Non-pigmented ciliary epithelial cell (primary cell): ENCODE results near the gene CREB3L1.

Experiments used
- DNase-seq: peaks from one replicate; pipeline ENCODE4 v3.0.0-alpha.2; 2010; ENCODE audit warnings: low read depth

Gene CREB3L1

DNA sequence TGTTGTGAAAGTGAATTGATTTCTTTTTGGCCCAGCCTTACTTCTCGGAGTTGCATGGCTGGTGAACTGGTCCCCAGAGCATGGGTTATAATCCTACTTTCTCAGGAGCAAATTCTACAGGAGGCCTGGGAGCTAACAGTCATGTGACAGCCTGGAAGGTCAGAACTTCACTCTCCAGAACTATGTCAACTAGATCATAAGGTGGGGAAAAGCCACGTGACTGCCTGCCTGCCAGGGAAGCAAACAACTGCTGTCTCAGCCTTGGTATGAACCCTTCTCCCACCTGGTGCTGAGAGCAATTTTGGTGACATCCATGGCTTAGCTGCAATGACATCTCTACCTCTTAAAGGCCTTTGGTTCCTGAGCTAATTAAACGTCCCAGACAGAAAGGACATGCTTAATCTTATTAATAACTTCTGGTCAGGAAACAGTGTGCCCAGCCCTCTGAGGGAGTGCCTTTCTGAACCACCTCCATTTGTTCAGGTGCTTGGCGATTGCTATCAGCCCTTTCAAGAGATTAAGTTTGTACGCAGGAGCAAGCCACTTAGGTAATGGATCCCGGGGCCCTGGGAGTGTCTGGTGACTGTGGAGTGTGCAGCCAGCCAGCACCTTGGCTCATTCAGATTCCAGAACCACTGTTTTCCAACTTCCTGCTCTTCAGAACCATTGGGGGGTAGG lies 1.4 kb upstream of the CREB3L1 start:
- no peak for DNase-seq

DNA sequence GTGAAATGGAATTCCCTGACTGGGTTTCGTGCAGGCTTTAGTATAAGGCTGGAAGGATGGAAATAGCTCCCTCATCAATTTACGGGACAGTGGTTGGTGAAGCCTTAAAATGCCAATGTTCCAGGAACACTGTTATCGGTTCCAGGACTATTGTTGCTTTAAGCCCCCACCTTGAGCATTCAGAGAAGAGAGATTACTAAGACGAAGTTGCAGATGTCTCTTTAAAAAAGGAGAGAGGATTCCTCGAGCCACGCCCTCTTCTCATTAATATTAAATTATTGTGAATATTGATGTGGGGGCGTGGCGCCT lies 195 bp upstream of the CREB3L1 start:
- no peak for DNase-seq

DNA sequence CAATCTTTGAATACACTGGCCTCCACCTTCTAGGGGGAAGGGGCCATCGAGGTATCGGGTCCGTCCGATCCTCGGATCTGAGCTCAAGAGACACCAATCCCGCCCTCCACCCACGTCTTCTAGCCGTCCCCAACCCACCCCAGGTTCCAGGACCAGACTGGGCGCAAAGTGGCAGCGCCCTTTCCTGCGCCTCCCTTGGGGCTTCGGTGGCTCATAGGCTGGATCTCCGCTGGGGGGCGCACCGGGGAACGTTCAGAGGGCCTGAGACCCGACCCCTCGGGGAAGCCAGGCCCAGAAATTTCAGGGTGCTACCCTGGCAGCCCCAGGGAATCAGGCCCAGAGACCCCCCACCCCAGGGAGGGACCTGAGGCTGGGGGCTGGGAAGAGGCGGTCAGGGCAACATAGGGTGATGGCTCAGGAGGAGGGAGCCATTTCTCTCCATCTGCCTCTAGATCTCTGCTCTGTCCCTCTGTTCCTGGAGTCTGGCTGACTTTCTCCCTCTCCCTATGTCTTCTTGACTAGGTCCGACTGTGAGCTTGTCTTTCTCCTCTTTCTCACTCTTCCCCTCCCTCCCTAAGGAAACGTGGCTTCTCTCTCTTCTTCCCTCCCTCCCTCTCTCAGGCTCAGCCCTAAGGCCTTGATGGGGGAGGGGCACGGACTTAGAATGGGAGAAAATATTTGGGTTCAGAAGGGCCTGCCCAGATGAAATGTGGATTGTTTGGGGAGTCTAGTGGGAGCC lies 1.1 kb downstream of the CREB3L1 start:
- no peak for DNase-seq

DNA sequence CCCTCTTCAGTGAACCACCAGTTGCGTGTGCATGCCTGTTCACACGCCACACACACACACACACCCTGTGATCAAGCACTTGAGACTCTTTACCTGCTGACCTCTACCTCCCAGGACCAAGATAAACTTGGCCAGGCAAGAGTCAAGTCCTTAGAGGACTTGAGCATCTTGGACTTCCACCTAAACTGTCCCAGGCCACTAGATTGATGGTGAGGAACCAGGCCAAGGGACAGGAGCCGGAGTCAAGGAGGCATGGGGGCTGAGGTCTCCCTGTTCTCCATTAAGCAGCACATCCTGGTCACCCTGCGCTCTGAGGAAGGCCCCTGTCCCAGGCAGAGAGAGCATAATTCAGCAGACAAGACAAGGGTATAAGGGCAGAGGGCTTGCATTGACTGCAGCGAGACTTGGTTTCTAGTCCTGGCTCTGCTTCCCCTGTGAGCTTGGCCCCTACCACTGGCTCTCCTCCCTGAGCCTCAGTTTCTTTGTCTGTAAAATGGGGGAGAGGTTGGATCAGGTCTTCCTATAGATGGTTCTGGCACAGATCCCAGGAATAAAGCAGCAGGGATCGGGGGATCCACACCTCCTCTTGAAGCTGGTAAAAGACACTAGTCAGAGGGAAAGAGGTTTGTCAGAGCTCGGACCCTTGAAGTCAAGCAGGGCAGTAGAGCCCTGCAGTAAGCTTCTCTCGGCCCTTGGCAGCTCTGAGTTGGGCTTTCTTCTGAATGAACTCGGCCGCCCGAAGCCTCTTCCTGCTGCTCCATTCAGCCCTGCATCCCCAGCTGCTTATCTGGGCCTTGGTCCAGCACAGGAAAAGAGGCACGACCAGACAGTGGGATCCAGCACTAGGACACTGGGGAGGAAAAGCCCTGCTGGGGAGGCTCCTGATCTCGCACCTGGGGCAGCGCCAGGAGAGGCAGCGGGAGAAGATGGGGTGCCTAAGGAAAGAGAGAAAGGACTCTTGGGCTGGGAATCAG lies 2.0 kb downstream of the CREB3L1 start:
- DNase-seq: no peak

DNA sequence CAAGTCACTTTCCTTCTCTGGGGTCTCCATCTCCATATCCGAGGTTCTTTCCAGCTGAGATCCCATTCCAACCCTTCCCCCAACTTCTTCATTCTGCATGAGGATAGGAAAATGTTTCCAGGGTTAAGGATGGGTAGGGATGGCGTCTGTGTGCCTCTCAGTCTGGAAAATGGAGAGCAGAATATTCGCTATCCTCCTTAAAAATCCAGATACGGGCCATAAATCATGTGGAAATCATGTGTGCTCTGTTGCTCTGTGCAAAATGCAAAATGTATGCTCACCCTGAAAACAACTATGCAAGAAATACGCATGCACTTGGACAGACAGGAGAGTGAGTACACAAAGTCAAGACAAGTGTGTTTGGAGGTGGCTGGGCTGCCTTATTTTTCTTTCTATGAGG lies 3.2 kb downstream of the CREB3L1 start:
- no peak for DNase-seq

DNA sequence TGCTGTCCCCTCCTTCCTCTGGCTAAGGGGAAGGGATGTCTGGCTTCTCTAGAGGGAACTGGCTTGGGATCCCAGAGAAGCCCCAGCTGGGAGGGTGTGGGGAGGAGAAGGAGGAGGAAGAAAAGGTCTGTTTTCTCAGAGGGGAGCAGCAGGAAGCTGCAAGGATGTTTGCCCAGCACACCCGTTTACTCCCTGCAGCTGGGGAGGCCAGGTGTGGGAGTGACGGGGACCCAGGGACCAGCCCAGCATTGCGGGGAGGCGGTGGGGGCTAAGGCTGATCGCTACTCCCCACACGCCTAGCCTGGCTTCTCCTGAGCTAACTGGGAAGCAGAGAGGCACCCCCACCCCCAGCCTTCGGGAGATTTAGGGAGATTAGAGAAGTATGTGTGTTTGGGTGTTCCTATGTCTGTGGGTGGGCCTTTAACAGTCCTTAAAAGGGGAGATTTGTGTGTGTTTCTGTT lies 3.9 kb downstream of the CREB3L1 start:
- DNase-seq: no peak

DNA sequence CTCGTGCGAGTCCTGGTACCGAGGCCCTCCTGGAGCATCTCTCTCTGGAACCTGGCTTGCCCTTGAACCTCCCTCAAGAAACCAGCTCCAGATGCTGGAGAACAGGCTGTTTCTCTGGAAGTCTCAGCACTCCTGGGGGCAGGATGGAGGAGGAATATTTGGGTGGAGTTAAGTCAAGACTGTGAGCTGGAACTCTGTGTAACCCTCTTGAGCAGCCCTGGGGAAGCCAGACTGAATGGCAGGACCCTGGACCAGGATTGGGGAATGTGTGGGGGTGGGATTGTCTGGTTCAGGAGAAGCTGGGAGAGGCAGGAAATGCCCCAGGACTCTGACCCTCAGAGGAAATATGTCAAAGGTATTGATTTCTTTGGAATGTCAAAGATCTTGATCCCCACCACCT lies 7.7 kb downstream of the CREB3L1 start:
- no peak for DNase-seq

DNA sequence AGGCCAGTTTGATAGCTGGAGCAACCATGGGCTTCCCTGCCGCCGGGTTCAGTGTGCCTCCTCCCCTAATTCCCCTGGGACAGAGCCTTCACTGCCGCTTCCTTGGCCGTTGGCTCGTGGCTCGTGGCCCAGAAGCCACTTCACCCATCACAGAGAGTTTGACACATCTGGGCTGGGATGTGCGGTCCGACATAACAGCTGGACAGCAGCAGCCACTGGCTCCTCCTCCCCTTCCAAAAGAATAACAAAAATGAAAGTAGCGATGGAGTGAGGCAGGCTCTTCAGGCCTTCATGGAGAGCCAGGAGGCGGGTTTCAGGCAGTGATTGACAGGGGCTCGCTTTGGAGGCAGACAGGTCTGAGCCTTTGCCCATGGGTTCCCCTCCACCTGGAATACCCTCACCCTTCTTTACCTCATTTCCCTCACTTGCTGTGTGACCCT lies 8.2 kb downstream of the CREB3L1 start:
- no peak for DNase-seq

DNA sequence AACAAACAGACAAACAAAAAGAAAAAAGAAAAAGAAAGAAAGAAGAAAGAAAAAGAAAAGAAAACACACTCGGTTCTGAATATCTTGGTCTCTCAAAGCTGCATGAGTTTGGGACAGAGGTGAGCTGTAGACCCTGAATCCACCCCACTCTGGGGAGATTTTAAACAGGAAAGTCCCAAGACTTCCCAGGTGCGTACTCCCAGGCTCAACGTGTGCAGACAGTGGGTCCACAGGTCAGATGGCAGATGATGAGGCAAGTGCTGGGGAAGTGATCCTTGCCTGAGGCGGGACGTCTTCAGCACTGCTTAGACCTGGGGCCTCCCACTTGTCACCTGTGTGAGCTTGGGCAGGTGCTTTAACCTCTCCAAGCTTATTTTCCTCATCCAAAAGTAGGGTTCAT lies 9.3 kb downstream of the CREB3L1 start:
- DNase-seq: no peak

DNA sequence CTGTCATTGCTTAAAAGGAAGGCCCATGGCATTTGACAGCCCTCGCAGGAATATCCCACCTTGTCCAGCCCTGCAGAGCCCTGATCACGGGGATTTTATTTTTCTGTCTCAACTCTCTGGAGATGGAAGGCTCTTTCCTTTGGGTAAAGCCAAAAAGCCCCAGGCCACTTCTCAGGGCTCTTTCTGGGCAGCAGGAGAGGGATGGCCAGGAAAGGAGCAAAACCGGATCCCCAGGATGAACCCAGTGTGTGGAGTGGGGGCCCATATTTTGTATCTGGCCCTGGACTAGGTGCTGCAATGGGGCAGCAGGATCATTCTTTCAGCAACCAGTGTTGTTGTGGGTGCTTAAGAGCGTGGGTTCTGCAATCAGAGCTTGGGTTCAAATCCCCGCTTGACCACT lies 11.0 kb downstream of the CREB3L1 start:
- DNase-seq: no peak

DNA sequence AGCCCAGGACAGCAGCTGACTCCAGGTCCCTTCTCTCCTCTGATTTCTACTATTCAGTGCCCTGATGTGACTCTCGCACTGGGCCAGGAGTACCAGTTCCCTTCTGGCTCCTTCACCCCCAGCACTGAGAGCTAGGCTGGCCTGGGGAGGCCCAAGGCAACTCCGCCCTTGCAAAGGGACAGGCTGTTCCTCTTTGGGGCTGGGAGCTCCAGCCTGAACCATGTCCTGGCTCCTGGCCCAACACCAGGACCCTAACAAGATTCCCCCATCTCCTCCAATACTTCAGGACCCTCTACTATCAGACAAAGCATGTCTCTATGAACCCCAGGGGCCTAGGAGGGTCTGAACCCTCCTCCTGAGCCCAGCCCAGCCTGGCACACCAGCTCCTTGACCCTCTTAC lies 12.5 kb downstream of the CREB3L1 start:
- no peak for DNase-seq

DNA sequence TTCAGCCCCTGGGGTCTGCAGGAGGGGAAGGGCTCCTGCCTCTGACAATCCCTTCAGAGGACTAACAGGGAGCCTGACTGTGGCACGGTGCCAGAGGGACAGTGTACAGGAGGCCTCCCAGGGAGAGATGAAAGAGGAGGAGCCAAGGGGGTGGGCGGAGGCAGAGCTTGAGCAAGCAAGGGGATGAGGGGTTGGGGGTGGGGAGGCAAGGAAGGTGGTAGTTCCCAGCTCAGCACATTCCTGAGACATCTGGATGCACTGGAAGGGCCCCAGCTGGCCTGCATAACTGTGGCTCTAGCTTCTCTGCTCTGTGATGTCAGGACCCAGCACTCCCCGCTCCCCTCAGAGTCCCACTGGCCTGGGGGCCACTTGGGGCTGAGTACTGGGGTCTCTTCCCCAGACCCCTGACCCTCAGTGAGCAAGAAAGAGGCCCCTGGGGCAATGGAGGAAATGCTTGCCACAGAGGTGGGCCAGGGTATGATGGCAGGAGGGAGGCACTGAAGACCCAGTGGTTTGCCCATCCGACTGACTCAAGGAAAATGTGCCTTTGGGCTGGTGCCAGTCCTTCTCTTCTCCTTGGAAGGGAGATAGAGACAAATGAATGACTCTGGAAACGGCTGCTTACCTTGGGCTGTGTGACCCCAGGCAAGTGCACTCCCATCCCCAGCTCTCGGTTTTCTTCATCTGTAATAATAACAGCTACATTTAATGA lies 13.3 kb downstream of the CREB3L1 start:
- peak; percentile 95 for DNase-seq

DNA sequence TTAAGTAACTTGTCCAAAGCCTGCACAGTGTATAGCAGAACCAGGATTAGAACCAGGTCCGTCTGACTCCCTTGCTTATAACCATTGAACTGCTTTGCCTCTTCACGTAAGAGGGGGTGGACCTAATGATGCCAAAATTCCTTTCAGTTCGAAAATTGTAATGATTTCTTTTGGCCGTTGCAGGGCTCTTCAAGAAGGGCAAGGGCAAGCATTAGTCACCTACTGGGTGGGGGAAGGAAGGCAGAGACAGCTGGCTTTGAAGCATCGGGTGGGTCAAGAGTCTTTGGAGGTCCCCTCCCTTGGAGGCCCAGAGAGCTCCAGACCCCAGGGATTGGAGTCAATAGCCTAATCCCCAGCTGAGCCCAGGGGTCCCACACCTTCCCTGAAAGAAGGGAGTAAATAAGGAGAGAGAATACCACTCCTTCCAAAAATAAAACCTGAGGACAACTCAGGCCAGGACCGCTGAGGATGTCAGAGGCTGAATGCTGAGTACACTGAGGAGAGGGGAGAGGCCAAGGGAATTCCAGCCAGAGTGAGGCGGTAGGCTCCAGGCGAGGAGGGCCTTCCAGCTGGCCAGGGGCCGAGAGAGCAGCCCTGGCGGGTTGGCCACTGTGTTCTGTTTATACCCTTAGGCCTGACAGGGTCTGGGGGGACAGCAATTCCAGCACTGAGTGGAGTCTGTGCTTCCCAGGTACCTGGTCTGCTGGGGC lies 14.1 kb downstream of the CREB3L1 start:
- DNase-seq: no peak

DNA sequence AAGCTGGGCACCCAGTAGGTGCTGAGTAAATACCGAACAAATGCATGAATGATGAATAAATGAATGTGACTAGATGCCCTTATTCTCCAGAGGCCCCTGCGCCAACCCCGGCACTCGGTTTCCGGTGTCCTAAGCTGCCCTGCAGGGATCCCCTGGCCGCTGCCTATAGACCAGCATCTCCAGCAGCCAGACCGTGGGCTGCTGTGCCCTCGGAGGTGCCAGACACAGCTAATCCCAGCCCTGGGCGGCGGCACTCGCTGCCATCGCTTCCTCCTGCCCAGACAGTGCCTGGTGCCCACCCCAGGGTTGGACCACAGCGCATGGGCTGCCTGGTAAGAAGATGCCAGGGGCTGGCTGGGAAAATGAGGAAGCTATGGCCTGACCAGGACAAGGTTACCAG lies 15.6 kb downstream of the CREB3L1 start:
- no peak for DNase-seq

DNA sequence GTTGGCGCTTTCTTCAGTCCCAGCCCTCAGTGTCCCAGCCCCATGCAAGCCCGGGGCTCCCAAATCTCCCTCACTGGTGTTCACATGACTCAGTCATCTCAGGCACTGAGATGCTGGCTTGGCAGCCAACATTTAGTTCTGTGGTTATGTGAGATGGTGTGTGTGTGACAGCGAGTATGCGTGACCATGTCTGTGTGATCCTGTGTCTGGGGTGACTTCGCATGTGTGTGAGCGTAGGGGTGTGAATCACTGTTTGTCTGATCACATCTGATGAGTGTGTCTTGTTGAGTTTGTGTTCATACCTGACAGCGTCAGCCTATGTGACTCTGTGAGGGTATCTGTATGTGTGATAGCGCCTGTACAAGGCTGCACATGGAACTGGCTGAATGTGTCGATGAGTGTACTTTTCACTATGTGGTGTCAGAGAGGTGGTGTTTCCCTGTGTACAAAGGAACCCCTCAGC lies 16.2 kb downstream of the CREB3L1 start:
- peak; percentile 85 for DNase-seq

DNA sequence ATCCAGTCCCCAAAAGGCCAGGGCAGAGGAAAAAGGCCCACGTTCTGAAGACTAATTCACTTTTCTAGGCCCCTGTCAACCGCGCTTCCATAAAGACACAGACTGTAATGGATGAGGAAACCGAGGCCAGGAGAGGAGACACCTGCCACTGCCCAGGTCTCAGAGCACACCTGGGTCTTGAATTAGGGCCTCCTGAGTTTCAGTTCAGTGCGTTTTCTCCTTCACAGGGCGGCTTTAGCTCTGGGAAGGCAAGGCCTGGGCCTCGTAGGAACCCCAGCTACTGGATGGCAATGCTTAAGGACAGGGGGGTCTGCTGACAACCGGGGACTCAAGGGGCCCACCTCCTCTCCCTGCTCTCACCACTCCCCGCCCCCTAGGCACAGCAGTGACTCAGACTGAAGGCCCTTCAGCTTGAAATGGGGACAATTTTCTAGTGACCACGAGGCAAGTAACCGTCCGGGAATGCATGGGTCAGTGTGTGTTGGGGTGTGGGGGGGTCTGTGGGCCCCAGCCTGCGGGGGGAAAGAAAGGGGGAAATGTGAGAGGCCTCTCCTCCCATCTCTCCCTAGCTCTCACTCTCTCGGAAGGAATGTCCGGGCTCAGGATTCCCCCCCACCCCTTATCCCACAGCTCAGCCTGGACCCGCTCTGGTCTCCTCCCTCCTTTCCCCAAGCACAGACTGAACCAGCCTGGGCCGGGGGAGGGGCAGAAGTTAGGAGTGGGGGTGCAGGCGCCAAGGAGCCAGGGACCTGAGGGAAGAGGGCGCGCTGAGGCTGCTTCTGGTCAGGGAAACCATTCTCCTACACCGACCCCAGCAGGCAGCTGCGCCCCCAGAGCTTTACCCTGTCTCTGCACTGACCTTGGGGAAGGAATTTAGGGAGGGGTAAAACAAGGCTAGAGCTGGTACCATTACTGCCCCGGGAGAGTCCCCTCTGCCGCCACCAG lies 17.2 kb downstream of the CREB3L1 start:
- peak; percentile 79 for DNase-seq

DNA sequence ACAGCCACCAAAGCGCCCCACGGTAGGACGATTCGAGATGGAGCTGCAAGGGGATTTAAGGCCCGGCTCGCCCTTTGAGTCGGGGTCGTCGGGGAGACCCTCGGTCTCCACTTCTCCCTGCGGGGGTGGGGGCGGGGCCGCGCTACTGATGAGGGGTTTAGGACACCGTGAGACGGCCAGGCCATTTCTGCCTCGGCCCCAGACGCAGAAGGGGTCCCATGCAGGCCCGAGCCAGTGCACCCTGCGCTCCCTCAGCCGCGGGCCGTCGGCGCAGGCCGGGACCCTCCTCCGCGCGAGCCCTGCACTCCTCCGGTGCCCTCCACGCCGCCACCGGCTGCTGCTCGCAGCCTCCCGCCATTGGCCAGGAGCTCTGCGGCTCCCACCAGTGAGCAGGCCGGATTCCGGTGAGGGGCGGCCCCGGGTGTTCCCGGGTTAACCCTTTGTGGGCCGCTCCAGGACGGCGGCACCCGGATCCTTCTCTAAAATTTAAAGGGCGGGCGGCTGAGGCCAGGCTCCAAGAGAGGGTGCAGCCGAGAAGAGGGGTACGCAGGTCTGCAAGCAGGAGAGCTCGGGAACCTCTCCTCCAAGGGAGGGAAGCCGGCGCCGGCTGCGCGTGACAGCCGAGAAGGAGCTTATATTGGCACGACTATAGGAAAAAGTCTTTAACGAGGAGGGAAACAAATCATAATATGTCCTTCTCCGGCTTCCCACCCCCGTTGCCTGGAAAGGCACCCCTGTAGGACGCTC lies 18.0 kb downstream of the CREB3L1 start:
- DNase-seq: no peak

DNA sequence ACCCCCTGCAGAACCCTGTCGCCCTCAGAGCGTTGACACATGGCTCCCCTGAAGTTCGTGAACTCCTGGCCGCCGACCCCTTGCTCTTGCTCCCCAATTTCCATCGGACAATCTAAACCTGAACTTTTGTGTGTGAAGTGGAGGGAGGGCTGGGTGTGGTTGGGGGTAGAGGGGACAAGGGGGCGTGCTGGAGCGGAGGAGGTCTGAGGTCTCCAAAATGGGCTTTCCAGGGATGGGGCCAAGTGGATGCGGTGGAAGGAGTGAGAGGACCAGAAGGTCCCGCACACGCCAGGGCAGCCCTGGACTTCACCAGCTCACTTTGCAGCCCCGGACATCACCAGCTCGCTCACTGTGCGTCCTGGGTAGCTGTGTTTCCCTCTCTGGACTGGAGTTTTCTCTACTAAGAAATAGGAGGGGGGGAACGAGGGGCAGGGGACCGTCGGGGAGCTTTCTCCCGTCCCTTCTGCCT lies 18.6 kb downstream of the CREB3L1 start:
- no peak for DNase-seq
